Measurements from ENCODE around the gene RNF212B.

Gene RNF212B

GRCh38 chr14:23307687-23308644 lies 70.2 kb downstream of the RNF212B start:
- peaks cover 33% of the 10 kb centered on the region for H3K36me3 ChIP-seq (replicated peaks)
- no peak overlapping the region for H3K27ac ChIP-seq
- TF ChIP-seq CTCF (IDR thresholded peaks at IDR 0.05; ENCODE audit: low read depth, low read length, missing control alignments) = no peak
- H3K4me3 ChIP-seq (ENCODE audit: low read depth, low read length) = peak overlapping the region; percentile 92
- no peaks in the 10 kb centered on the region for H3K27me3 ChIP-seq (replicated peaks)
- in situ Hi-C loops (cut with HindIII; ENCODE audit: low pct_ligation_motif_present, low sequenced_read_pairs) = no loop called here
- DNase-seq = peak; percentile 9

GRCh38 chr14:23308721-23309445 lies 71.1 kb downstream of the RNF212B start:
- DNase-seq = no peak

GRCh38 chr14:23310546-23310945 lies 72.8 kb downstream of the RNF212B start:
- in situ Hi-C loops (cut with HindIII; ENCODE audit: low pct_ligation_motif_present, low sequenced_read_pairs) = no loop called here
- no peak for TF ChIP-seq CTCF (IDR thresholded peaks at IDR 0.05; ENCODE audit: low read depth, low read length, missing control alignments)
- no peak overlapping the region for H3K4me3 ChIP-seq (ENCODE audit: low read depth, low read length)
- peaks cover 33% of the 10 kb centered on the region for H3K36me3 ChIP-seq (replicated peaks)
- DNase-seq = no peak
- H3K27ac ChIP-seq = no peak overlapping the region
- H3K27me3 ChIP-seq (replicated peaks) = no peaks in the 10 kb centered on the region

More at GRCh38 chr14:23308721-23309445, 71.1 kb downstream of the RNF212B start:
- TF ChIP-seq CTCF (IDR thresholded peaks at IDR 0.05; ENCODE audit: low read depth, low read length, missing control alignments) = no peak
- Histone ChIP-seq H3K27ac (no peak overlapping the region), H3K36me3 (replicated peaks) (peaks cover 33% of the 10 kb centered on the region), H3K27me3 (replicated peaks) (no peaks in the 10 kb centered on the region), H3K4me3 (ENCODE audit: low read depth, low read length) (peak overlapping the region; percentile 92)
- in situ Hi-C loops (cut with HindIII; ENCODE audit: low pct_ligation_motif_present, low sequenced_read_pairs) = no loop called here

- in situ Hi-C loops (cut with HindIII; ENCODE audit: low pct_ligation_motif_present, low sequenced_read_pairs) = no loop called here
- DNase-seq = no peak
These were observed 78.6 kb downstream of the RNF212B start for GRCh38 chr14:23316300-23316699.

More at GRCh38 chr14:23316300-23316699, 78.6 kb downstream of the RNF212B start:
- Histone ChIP-seq H3K27ac (no peak overlapping the region), H3K27me3 (replicated peaks) (no peaks in the 10 kb centered on the region), H3K4me3 (ENCODE audit: low read depth, low read length) (no peak overlapping the region), H3K36me3 (replicated peaks) (peaks cover 14% of the 10 kb centered on the region)
- no peak for TF ChIP-seq CTCF (IDR thresholded peaks at IDR 0.05; ENCODE audit: low read depth, low read length, missing control alignments)

Measured in brain microvascular endothelial cell (primary cell).